GM19372 (cell line): ENCODE measurements around the gene HOXD10.

Experiments
- ATAC-seq: cut with Tn5 transposase; IDR thresholded peaks from one replicate; pipeline ENCODE4 v1.9.1; 2021; ENCODE audit warnings: mild to moderate bottlenecking, low read depth, moderate library complexity; ENCODE audit not compliant: unreplicated experiment

HOXD10 gene

DNA sequence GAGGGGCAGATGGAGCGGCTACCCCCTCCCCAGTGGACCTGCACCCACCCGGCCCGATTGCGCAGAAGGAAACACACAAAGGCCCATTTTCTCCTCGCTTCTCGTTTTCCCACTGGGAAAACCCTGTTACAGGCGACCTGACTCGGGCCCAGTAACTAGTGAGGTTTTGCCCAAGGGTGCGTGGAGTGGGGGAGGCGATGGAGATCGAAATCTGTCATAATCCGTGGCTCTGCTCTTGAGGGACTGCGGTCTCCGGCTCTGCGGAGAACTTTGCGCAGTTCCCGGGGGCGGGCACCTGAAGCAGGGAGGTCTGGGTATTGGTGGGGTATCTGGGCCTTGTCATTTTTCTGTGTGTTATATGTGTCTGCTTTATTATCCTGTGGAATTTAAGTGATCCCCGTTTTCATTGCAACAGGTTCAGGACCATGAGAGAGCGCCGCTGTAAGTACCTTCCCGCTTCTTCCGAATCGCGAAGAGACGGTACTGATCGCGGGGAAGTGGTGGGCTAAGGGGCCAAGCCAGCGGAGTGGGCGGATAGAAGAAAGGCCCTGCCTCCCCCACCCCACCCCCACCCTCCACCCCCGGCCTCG, 30.7 kb downstream of the HOXD10 start:
- ATAC-seq: no peak

DNA sequence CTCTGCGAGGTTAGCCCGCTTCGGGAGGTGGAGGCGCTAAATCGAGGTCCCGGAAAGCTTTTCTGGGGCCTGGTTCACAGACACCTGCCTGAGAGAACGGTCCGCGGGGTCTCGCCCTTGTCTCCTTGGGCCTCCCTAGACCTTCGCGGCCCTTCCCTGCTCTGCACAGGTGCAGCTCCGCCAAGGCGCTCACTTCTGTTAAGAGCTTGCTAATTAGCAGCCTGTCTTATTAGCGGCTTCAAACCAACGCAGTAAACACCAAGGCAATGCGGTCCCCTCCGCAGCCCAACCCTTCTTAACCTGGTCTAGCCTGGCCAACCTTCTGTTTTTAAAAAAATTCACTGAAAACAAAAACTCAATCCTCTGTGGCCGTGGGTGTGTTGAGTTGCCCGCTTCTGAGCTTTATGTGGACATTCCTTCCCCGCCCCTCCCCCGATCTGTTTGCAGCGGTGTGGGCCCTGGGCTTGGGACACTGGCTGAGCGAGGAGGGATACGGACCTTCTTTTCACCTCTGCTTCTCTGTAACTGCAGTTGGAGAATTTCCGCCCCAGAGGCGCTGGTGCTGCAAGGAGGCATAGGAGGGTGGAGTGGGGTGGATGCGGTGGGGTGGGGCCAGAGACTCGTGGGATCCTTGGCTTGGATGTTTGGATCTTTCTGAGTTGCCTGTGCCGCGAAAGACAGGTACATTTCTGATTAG, 31.4 kb downstream of the HOXD10 start:
- no peak for ATAC-seq

GRCh38 chr2:176148751-176149421, 32.3 kb downstream of the HOXD10 start:
- no peak for ATAC-seq

GRCh38 chr2:176149481-176149938, 32.9 kb downstream of the HOXD10 start:
- no peak for ATAC-seq

DNA sequence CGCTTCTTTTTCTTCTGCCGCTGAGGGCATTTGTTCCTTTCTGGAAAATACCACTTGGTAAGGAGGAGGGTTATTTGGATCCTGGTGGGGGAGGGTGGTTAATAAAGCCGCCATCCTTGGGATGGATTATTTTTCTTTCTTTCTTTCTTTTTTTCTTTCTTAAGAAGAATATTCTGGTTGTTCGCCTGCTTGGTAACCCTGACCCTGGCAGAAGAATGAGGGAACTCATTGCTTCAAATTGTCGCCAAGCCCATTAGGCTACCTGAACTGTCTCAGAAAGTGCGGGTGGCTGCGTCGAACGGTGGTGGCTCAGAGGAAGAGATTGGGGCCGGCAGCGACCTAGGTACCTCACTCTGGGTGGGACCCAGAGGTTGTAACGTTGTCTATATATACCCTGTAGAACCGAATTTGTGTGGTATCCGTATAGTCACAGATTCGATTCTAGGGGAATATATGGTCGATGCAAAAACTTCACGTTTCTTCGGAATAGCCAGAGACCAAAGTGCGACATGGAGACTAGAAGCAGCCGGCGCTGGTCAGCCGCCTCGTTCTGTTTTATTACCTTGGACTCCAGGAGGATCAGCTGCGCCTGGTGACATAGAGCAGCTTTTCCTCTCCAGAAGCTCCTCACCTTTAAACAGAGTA, 33.5 kb downstream of the HOXD10 start:
- ATAC-seq: no peak

DNA sequence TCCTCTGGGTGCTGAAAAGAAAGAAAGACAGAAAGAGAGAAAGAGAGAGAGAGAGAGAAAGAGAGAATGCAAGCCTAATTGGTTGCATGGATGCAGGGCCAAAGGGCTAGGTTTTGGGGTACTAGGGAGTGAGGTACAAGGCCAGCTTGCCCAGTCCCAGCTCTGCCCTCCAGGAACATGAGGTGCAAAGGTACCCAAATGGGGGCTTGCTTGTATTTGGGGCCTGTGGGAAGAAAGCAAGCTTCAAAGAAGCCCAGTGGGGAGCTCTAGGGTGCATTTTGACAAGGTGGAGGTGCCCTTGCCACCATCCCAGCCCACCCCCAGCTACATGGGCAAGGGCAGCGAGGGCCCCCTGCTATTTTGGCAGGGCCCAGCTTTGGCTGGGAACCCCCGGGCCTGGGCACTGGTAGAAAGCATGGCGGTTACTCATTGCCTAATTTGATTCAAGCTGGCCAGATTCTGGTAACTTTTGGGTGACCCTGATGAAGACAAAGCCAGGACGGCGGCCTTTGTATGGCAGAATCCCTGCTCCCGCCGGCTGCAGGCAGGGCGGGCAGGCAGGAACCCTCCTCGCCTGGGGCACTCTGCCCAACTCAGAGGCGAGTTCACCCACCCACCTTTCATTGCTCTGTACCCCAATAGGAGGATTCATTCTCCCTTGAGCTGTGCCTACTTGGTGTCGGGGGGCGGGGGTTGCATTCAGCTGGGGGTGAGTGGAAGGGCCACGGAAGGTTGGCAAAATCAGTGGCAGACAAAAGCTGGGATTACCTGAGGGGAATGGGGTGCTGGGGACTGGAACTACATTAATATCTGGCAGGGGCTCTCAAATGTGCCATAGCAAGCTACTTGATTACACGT, 34.2 kb downstream of the HOXD10 start:
- ATAC-seq: no peak

GRCh38 chr2:176151442-176152287, 35.1 kb downstream of the HOXD10 start, which contains the start of gene HOXD4:
HOXD4 (plus strand) TSS chr2:176151550; CDS start chr2:176151634, 84 bp downstream.
- ATAC-seq: no peak

DNA sequence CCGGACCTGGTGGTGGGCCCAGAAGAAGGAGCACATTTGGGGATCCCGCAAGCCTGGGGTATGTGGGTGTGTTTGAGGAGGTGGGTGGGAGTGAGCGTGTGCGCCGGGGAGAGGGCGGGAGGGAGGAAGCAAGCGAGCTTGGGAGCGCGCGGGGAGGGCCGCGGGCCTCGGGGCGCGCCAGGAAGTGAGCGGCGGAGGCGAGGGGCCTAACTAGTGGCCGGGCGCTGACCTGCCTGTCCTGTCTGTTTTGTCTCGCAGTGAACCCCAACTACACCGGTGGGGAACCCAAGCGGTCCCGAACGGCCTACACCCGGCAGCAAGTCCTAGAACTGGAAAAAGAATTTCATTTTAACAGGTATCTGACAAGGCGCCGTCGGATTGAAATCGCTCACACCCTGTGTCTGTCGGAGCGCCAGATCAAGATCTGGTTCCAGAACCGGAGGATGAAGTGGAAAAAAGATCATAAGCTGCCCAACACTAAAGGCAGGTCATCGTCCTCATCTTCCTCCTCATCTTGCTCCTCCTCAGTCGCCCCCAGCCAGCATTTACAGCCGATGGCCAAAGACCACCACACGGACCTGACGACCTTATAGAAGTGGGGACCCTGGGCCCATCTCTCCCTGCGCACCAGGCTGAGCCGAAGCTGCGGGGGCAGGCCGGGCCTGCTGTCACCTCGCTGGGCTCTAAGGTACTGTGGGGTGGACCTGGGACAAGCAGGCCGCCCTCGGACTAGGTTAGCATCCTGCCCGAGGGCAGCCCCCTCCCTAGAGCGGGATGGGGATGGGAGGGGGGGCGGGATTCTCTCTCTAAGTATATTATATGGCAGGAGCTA, 36.0 kb downstream of the HOXD10 start:
- ATAC-seq: no peak

DNA sequence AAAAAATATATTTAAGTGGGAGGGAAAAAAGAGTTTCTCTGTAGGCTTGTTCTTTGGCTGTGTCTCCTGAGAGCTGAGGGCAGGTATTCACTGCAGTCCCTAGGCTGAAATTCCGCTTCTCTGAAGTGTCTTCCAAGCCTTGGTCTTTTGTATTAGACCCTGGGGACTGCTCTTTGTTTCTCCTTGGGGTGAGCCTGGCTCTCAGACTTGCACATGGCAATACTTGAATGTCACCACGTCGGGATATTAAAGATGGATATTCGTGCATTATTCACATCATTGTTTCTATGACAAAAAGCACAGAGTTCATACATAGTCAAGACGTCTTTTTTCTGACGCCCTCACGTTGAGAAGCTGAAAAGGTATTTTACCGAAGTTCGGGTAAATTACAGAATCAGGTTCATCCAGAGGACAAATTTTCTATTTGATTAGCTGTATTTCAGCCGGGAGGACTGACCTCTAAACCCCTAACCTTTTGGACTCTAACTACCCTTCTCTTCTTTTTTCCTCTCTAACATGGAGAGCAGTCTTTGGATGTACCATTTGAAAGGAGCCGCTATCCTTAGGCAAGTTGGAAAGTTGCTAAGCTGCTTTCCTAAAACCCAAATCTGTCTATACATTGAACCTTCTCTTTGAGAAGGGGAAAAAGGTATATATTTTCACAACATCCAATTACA, 38.1 kb downstream of the HOXD10 start:
- no peak for ATAC-seq

GRCh38 chr2:176155356-176156044, 38.9 kb downstream of the HOXD10 start:
- ATAC-seq: no peak

- ATAC-seq: no peak
Measured at GRCh38 chr2:176156301-176156806, 39.8 kb downstream of the HOXD10 start.

- no peak for ATAC-seq
Measured at GRCh38 chr2:176156807-176157498, 40.4 kb downstream of the HOXD10 start, which contains the start of gene HOXD3. HOXD3 (plus strand) TSS chr2:176157307; CDS start chr2:176169115, 11,808 bp downstream.

- ATAC-seq: no peak
Measured at GRCh38 chr2:176157499-176158185, 41.1 kb downstream of the HOXD10 start.

DNA sequence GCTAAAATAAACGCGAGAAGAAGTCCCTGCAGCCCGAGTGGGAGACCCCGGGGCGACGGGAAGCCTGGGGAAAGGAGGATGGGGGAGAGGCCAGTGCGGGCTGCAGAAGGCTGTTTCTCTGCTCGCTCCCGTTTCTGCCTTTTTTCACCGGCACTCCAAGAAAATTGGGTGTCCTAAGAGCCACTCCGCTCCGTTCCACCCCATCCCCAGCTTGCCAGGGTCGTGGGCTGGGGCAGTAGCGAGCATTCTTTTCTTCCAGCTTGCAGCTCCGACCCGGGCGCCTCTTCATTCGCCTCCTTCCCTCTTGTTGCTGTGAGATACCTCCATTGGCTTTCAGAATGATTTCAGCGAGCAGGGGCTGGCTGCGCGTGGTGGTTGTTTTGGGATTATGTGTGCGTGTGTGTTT, 41.6 kb downstream of the HOXD10 start:
- no peak for ATAC-seq

GRCh38 chr2:176158855-176159662, 42.5 kb downstream of the HOXD10 start:
- no peak for ATAC-seq
